Epidermal melanocyte (primary cell): ENCODE data around the gene SSNA1.

ENCODE experiments used
- DNase-seq: peaks from one replicate; pipeline ENCODE4 v3.0.0; 2011; ENCODE audit warnings: low spot score; ENCODE audit not compliant: insufficient read length

The SSNA1 gene

DNA sequence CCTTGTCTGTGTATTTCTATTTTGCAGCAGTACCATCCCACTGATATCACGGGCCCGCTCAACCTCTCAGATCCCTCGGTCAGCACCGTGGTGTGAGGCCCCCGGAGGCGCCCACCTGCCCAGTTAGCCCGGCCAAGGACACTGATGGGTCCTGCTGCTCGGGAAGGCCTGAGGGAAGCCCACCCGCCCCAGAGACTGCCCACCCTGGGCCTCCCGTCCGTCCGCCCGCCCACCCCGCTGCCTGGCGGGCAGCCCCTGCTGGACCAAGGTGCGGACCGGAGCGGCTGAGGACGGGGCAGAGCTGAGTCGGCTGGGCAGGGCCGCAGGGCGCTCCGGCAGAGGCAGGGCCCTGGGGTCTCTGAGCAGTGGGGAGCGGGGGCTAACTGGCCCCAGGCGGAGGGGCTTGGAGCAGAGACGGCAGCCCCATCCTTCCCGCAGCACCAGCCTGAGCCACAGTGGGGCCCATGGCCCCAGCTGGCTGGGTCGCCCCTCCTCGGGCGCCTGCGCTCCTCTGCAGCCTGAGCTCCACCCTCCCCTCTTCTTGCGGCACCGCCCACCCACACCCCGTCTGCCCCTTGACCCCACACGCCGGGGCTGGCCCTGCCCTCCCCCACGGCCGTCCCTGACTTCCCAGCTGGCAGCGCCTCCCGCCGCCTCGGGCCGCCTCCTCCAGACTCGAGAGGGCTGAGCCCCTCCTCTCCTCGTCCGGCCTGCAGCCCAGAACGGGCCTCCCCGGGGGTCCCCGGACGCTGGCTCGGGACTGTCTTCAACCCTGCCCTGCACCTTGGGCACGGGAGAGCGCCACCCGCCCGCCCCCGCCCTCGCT lies 20.5 kb upstream of the SSNA1 start:
- no peak for DNase-seq

DNA sequence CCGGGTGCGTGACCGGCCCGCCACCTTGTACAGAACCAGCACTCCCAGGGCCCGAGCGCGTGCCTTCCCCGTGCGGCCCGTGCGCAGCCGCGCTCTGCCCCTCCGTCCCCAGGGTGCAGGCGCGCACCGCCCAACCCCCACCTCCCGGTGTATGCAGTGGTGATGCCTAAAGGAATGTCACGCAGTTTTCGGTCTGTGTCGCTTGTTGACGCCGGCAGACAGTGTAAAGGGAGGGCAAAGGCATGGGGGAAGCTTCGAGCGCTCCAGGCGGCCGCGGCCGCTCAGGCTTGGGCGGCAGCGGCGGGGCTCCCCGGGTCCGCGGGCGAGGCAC lies 19.9 kb upstream of the SSNA1 start:
- no peak for DNase-seq

DNA sequence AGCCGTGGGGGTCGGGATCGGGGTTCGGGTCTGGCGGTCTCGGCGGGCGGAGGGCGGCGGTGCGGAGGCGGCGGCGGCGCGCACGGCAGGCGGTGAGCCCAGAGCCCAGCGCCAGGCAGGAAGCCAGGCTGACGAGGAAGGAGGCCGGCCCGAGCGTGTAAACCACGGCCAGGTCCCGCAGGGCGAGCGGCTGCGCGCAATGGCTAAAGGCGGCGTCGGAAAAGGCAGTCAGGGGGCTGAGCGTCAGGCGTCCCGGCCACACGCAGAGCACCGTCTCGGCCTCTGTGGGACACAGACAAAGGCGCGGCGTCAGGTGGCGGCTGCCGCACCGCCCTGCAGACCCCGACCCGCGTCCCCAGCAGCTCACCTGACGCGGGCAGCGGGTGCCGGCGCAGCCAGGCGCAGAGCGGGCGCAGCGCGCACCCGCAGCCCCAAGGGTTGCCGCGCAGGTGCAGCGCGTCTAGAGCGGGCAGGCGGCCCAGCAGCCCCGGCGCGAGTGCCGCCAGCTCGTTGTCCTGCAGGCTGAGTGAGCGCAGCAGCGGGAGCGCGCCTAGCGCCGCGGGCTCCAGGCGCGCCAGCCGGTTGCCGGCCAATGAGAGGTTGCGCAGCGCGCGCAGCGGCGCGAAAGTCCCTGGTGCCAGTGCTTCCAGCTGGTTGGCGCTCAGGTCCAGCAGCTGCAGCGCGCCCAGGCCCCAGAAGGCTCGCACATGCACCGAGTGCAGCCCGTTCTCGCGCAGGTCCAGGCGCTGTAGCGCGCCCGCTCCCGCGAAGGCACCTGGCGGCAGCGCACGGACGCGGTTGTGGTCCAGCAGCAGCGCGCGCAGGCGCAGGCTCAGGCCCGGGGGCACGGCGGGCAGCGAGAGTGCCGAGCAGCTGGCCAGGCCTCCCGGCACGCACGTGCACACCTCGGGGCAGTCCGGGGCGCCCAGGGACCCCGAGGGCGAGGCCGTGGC lies 19.3 kb upstream of the SSNA1 start:
- DNase-seq, result peak; percentile 40

DNA sequence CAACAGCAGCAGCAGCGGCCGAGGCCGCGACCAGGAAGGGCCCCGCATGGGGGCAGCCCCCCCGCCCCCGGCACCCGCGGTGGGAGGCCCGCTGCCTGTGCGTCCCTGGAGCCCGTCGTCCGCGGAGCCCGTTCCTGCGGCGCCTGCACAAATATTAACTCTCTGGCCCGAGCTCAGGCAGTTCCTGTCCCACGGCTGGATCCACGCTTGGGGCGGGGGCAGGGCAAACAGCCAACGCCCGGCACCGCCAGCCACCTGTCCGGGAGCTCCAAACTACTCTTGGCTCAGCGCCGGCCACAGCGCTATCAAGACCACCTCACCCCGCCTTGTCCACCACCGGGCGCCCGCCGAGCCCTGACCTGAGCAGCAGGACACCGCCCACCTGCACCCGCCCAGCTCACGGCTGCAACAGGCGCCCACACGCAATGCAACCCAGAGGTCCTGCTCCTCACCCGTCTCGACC lies 18.5 kb upstream of the SSNA1 start, which contains the start of gene LRRC26:
LRRC26 (minus strand) TSS at position 156 of the 463 bp plus-strand sequence; CDS start at position 48, 108 bp downstream.
- DNase-seq, result peak; percentile 12

DNA sequence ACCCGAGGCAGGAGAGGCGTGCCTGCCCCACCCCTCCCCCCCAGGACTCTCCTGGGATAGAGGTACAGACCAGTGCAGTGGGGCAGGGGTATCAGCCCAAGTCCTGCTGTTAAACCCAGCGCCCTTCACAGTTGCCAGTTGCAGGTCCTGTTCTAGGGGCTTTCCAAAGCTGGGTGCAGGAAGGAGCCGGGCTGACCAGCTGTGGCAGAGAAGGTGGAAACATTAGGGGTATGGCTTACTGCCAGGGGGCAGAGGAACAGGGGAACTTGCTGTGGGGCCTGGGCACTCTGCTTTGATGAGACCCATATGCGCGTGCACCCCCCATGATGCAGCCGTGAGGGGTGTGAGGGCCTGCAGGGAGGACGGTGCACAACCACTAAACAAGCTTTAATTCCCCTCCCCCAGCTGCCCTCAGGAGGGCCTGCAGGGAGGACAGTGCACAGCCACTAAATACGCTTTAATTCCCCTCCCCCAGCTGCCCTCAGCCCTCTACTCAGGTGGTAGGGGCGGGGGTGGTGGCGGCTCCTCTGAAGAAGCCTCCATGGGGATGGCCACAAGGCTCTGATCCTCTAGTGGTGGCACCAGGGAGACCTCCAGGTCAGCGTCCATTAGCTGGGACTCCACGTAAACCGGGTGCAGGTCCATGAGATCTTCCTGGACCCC lies 17.9 kb upstream of the SSNA1 start:
- DNase-seq, result peak; percentile 20

DNA sequence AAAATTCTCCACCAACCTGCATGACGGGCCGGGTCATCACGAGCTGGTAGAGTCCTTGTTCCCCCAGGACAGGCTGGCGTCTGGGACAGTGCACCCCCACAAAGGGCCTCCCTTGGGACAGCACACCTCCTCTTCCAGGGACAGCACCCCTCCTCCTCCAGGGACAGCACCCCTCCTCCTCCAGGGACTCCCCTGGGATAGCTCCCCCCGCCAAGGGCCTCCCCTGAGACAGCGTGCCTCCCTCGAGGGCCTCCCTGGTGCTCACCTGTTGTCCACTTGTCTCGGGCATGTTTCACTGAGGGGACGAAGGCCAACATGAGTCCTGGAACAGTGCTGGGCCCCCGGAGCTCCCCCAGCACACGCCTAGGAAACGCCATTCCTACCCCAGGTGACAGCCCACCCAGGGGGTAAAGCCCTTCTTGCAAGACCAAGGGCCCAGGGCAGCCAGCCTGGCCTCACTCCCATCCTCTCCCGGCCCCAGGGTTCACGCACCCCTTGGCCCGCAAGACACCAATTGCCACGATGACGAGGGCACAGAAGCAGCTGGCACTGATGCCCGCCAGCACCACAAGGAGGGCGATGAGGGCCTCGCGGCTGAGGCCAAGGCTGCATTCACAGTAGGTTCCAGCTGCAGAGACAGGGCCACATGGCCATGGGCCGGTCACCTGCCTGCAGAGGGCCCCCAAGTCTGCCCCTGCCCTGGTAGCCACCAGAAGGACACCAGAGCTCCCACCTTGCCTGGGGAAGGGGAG lies 17.2 kb upstream of the SSNA1 start:
- no peak for DNase-seq

DNA sequence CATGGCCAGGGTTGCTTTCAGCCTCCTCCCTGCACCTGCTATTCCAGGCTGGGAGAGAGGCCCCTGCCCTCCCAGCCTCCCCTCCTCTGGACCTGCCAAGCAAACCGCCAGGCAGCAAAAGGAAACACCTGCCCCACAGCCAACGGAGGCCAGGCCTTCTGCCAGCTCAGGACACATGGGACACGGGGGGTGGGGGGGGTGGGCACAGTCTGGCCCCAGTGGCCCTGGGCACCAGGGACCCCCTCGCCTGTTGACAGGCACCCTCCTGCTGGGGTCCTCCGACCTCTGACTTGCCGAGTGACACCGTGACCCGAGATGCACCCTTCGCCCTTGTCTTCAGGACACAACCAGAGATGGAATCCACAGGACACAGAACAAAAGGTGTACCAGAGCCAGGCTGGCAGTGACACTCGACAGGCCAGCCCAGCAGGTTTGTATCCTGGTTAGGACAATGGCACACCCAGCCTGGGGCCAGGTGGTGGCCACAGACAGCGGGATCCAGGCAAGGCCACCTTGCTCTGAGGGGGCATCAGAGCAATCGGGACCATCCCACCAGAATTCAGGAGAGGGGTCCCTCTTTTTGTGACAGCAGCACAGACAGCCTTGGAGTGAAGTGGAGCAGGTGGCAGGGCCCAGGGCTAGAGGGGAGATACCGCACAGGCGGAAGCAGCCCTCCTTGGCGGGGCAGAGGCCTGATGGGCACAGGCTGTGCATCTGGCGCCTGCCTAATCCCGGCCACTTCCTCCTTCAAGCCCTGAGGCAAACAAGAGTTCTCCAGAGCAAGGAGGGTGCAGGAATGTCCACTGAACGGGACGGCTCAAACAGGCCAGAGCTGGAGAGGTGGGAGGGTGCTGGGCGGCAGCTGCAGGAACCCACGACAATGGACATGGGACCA lies 15.3 kb upstream of the SSNA1 start:
- DNase-seq, result no peak

DNA sequence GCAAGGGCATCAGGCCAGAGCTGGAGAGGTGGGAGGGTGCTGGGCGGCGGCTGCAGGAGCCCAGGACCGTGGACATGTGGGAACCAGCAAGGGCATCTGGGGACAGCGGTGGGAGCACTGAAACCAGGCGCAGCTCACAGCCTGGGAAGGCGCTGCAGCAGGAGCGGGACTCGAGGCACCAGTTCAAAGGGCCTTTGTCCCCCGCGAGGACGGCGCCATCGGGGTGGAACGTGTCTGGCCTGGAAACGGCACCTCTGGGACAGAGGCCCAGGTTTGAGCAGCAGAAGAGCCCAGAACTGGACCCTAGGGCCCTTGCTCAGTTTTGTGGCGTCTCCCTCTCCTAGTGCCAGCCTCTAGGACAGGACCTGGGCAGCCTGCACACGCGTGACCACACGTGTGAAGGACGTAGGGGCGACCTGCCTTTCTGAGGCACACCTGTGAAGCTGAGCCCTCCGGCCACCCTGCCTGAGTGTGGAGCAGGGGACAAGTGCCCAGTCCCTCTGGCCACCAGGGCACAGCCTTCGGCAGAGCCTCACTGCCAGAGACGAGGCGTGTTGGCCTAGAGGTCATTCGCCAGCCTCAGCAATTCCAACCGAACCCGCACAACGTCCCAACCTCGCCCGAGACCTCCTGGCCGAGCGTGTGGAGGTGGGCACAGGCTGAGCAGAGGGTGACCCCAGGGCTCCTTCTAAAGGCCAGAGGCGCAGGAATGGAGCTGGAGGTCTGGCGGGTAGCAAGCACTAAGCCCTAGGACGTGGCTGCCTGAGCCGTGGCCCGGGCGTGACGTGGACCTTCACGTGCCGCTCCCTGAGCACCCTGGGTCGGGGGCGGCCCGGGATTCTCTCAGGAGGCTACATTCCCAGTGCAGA lies 14.4 kb upstream of the SSNA1 start:
- DNase-seq, result no peak

DNA sequence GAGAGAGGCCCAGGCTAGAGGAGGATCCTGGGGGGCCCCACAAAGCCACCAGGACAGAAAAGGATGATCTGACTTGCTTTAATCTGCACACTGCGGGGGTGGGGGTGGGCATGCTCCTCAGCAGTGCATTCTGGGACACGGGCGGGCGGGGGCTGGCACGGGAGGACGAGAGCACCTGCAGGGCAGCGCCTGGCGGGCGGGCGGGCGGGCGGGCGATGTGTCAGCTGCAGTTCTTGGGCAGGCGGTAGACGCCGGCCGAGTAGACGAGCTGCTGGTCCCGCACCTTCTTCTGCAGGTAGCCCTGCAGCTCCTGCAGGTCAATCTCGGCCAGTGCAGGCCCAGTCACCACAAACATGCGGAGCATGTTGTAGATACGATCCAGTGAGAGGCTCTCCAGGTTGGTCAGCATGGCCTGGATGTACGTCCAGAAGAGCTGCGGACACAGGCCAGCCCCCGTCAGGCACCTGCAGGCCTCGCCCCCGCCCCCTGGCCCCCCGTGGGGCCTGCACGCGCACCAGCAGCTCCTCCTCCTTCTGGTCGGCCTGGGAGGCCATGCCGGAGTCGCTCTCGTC lies 13.7 kb upstream of the SSNA1 start:
- no peak for DNase-seq

DNA sequence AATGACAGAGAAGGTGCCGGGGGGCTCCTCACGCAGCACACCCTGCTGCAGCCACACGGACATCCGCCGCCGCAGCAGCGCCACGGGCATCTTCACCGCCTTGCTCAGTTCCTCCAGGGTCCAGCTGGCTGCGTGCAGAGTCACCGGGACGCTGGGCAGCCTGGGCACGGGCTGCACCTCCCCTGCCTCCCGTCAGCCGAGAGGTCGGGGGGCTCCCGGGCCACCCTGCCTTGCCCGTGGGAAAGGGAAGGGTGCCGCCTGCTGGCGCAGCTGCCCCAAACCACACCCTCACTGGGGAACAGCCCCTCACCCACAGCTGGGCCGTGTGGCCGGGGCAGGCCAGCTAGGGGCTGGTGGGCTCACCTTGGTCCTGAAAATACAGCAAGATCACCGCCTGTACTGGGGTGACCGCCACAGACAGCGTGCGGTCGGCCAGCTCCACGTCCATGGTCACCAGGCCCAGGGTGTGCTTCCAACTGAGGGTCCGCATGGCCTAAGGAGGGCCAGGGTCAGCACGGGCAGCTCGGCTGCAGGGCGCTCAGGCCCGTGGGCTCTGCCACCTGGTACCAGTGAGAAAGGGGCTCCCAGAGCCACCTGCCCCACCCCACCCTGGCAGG lies 13.0 kb upstream of the SSNA1 start:
- DNase-seq, result no peak

DNA sequence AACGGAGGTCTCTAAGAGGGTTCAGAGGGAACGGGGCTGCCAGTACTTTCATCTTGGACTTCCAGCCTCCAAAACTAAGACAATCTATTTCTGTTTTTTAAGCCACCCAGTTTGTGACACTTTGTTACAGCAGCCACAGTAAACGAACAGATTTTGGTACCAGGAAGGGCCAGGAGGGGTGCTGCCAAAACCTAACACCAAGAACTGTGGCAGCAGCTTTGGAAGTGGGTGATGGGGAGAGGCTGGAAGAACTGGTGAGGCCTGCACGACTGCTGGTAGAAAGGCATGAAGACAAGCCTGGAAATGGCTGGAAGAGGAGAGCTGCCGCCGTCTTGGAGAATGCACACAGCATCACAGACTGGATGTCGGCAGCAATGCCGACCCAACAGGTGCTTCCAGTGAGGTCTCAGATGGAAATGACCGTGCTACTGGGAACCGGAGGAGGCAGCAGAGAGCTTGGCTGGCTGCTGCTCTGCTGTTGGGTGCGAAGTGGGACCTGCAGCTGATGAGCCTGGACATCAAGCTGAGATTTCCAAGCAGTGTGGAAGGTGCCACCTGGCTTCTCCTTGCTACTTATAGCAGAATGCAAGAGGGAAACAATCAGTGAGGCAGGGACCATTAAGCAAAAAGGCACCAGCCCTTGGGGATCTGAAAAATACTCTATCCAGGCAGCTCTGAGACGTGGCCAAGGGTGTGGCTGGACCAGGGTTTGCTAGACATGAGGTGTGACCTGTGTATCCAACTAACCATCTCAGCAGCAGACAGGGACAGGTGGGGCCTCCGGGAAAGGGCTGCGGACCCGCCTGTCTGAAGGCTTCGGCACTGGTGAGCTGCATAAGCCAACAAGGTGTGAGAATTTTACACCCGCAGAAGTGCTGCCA lies 11.9 kb upstream of the SSNA1 start:
- peak; percentile 68 for DNase-seq

DNA sequence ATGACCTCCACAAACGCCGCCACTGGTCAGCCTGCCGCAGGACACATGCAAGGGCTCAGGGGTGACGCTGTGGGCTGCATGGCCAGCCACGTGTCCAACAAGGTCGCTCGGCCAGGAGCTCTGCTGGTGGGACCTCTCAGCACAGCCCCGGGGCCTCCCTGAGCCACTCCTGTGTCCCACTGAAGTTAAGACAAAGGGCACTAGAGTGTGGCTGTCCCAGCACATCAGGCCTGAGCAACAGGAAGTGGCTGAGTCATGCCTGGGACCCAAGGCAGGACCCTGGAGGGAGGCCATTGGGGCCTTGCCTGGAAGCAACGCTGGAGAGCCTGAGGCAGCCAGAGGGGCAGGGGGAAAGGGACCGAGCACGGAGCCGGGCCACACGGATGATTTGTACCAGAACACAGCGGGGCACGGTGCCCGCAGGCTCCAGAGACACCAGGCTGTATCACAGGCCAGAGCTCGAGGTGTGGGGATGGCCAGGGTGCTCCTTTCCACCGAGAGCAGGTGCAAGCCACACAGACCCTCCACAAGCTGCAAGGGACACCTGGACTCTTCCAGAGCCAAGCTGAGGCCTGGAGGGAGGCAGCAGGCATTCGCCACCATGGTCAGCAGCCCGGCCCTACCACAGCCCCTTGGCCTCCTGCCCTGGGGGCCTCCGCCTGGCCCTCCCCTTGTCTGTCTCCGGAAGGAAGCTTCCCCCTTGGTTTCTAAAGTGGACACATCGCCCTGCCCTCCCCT lies 10.1 kb upstream of the SSNA1 start:
- DNase-seq, result no peak

DNA sequence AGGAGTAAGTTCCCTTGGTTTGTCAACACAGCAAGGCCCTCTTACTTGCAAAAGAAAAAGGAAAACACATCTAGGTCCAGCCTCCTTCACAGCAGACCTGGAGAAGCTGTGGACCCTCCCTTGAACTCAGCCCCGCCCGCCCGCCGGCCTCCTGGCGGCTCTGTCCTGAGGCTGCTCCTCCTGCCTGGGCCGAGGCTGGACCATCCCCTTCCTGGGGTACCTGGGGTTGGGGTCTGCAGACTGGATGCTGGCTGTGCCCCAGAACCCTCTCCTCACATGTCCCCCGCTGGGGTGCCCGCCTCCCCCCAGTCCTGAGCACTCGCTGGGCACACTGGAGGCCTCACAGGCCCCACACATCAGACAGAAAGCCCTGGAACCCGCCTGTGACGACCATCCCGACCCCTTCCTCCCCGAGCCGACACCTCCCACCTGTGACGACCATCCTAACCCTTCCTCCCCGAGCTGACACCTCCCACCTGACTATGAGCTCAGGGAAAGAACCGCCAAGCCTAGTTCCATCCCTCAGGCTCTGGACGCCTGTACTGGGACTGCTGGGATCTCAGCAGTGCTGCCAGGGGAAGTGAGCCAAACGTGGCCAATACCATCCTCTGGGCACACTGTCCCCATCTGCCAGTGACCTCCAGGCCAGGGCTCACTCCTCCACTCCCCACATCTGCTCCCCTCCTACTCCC lies 9.4 kb upstream of the SSNA1 start:
- DNase-seq, result no peak

DNA sequence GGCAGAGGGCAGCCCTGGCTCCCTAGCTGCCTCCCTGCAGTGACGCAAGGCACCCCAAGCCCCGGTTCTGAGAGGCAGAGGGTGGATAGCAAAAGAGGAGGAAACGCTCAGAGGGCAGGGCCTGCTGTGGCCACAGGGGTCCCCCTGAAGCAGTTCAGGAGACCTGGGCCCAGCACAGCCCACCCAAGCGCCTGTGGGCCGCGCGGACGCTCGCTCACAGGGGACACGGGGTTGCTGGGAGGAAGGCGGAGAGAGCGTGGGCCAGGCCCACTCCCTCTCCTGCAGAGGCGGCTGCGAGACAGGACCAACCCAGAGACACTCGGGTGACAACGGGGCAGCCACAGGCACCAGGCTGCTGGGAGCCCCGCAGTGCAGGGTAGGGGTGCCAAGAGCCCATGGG lies 8.7 kb upstream of the SSNA1 start:
- DNase-seq, result no peak

DNA sequence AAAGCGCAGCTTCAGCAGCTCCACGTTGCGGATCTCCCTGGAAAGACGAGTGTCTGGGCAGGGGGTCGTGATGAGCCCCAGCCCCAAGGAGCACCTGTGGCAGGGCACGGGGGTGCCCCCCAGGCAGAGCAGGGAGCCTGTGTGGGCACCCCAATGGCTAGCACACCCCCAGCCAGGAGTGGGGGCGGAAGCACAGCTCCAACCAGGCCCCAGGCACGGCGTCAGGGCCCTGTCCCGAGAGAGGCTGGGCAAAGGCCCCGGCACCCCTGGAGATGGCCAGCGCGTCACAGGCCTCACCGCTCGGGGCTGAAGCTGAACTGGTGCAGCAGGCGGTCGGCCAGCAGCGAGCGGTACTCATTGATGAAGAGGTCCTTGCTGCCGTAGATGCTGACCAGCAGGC lies 8.0 kb upstream of the SSNA1 start:
- no peak for DNase-seq

DNA sequence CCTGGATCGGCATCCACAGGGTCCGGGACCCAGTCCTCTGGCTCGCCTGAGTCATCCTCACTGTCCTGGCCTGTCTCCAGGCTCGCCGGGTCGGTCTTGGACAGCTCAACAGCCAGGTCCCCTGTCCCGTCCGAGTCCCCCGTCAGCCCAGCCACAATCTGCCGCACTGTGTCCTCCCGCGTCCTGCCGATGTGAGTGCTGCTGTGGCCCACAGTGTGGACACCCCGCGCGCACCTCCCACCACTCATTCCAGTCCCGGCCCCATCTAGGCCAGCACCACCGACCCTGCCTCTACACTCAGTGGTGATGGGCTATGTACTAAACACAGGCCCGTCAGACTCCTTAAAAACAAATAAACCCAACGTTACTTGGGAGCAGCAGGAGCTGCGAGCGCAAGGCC lies 6.8 kb upstream of the SSNA1 start:
- no peak for DNase-seq
